Glutamatergic neuron (in vitro differentiated cells): ENCODE data around the gene SENP8. TPM values are rescaled to one million over a fixed set of nuclear protein-coding genes. Genes with fewer than 3 reads are reported as not detected.

Experiments used
- DNase-seq: peaks from one replicate; pipeline ENCODE4 v3.0.0; 2022
- H3K27ac Mint-ChIP-seq: one replicate; pipeline ENCODE4 v1.8.0; 2020; ENCODE audit warnings: mild to moderate bottlenecking, mixed read lengths, inconsistent platforms; ENCODE audit not compliant: unreplicated experiment
- H3K27me3 Mint-ChIP-seq: one replicate; pipeline ENCODE4 v1.8.0; 2020; ENCODE audit warnings: mild to moderate bottlenecking, moderate library complexity, mixed read lengths, inconsistent platforms; ENCODE audit not compliant: unreplicated experiment
- H3K36me3 Mint-ChIP-seq: one replicate; pipeline ENCODE4 v1.8.0; 2020; ENCODE audit warnings: mild to moderate bottlenecking, mixed read lengths, inconsistent platforms; ENCODE audit not compliant: unreplicated experiment
- H3K4me1 Mint-ChIP-seq: one replicate; pipeline ENCODE4 v1.8.0; 2020; ENCODE audit warnings: mild to moderate bottlenecking, low read depth, mixed read lengths, inconsistent platforms; ENCODE audit not compliant: unreplicated experiment
- H3K4me3 Mint-ChIP-seq: one replicate; pipeline ENCODE4 v1.8.0; 2020; ENCODE audit warnings: mild to moderate bottlenecking, mixed read lengths, inconsistent platforms; ENCODE audit not compliant: unreplicated experiment
- H3K9me3 Mint-ChIP-seq: one replicate; pipeline ENCODE4 v1.8.0; 2020; ENCODE audit warnings: mild to moderate bottlenecking, moderate library complexity, mixed read lengths, inconsistent platforms; ENCODE audit not compliant: unreplicated experiment
- CTCF ChIP-seq: fragments of 200-600 bp; sonication (generic); IDR thresholded peaks from one replicate; pipeline ENCODE4 v1.5.0; 2021; ENCODE audit not compliant: partially characterized antibody, unreplicated experiment
- total RNA-seq: library from RNA; stranded (reverse); fragmentation: NEBNext Ultra II Directional; extraction: Animal tissue kit (Norgen Biotek cat#: 25700); gene quantifications from one replicate; pipeline ENCODE4 v1.2.1, GENCODE V29; 2021; ENCODE audit not compliant: unreplicated experiment

The SENP8 gene
- total RNA-seq, 1 donor from 2014 or later, result 6.3 TPM

GRCh38 chr15:72167445-72167844, 49.2 kb downstream of the SENP8 start:
- TF ChIP-seq CTCF, result no peak
- Mint-ChIP-seq H3K4me1 (no peaks in the 10 kb centered on the region), H3K4me3 (no peak overlapping the region), H3K9me3 (no peaks in the 10 kb centered on the region), H3K36me3 (no peaks in the 10 kb centered on the region), H3K27ac (no peak overlapping the region), H3K27me3 (peaks cover 4% of the 10 kb centered on the region)
- DNase-seq, result no peak

- Mint-ChIP-seq H3K4me1 (no peaks in the 10 kb centered on the region), H3K36me3 (no peaks in the 10 kb centered on the region), H3K4me3 (no peak overlapping the region), H3K9me3 (no peaks in the 10 kb centered on the region), H3K27me3 (peaks cover 4% of the 10 kb centered on the region), H3K27ac (no peak overlapping the region)
- TF ChIP-seq CTCF, result no peak
- no peak for DNase-seq
These were observed 50.1 kb downstream of the SENP8 start for GRCh38 chr15:72168131-72168807.

GRCh38 chr15:72168808-72169190, 50.6 kb downstream of the SENP8 start:
- no peak for DNase-seq
- Mint-ChIP-seq H3K27me3 (peaks cover 4% of the 10 kb centered on the region), H3K4me3 (no peak overlapping the region), H3K9me3 (no peaks in the 10 kb centered on the region), H3K27ac (no peak overlapping the region), H3K4me1 (no peaks in the 10 kb centered on the region), H3K36me3 (no peaks in the 10 kb centered on the region)
- TF ChIP-seq CTCF, result no peak

GRCh38 chr15:72169236-72169920, 51.2 kb downstream of the SENP8 start:
- H3K27me3 Mint-ChIP-seq, result peaks cover 4% of the 10 kb centered on the region
- H3K4me1 Mint-ChIP-seq, result no peaks in the 10 kb centered on the region
- no peak for DNase-seq
- no peak overlapping the region for H3K27ac Mint-ChIP-seq
- H3K9me3 Mint-ChIP-seq, result no peaks in the 10 kb centered on the region
- no peaks in the 10 kb centered on the region for H3K36me3 Mint-ChIP-seq
- no peak for TF ChIP-seq CTCF
- no peak overlapping the region for H3K4me3 Mint-ChIP-seq

GRCh38 chr15:72169921-72170611, 51.9 kb downstream of the SENP8 start:
- Mint-ChIP-seq H3K4me3 (no peak overlapping the region), H3K4me1 (no peaks in the 10 kb centered on the region), H3K27ac (no peak overlapping the region), H3K36me3 (no peaks in the 10 kb centered on the region), H3K9me3 (no peaks in the 10 kb centered on the region), H3K27me3 (peaks cover 4% of the 10 kb centered on the region)
- no peak for DNase-seq
- TF ChIP-seq CTCF, result no peak
